Measurements from ENCODE around the gene FGF14. TPM values are rescaled to one million over a fixed set of nuclear protein-coding genes. Genes with fewer than 3 reads are reported as not detected.

FGF14 gene
- total and polyA plus RNA-seq, 2 of the 4 experiments (the other 2 are of a cell fraction): under 0.01 TPM; not detected in 1

GRCh38 chr13:102033857-102034331, 368.0 kb downstream of the FGF14 start:
- Histone ChIP-seq H4K91ac (ENCODE audit: insufficient read depth, low read depth, low read length) (no peak overlapping the region), H2BK120ac (ENCODE audit: low read depth, low read length) (no peak overlapping the region), H3K4ac (ENCODE audit: low read depth, low read length) (no peak overlapping the region), H2BK20ac (ENCODE audit: low read depth, low read length) (no peak overlapping the region), H3K4me1 (ENCODE audit: control insufficient read depth, insufficient read depth, low read length) (no peaks in the 10 kb centered on the region), H4K5ac (ENCODE audit: low read depth, low read length) (no peak overlapping the region), H2AK9ac (replicated peaks; ENCODE audit: low read depth, low read length, poor library complexity) (no peak overlapping the region), H4K8ac (ENCODE audit: low read depth in 2 of 2, low read length in 2 of 2) (no peak overlapping the region), H2AK5ac (ENCODE audit: low read depth, low read length) (no peak overlapping the region), H3K23ac (ENCODE audit: low read depth, low read length) (no peak overlapping the region), H3K9me3 (ENCODE audit: control insufficient read depth, insufficient read depth, low read length) (no peaks in the 10 kb centered on the region), H3K27ac (ENCODE audit: insufficient read depth, low read length) (no peak overlapping the region), H3K56ac (ENCODE audit: extremely low read depth, insufficient read depth, low read length) (no peak overlapping the region), H2BK15ac (ENCODE audit: low read depth, low read length) (no peak overlapping the region), H3K27me3 (ENCODE audit: control insufficient read depth, insufficient read depth, low read length) (no peaks in the 10 kb centered on the region), H3K9ac (ENCODE audit: low read depth, low read length) (no peak overlapping the region), H3K4me3 (ENCODE audit: insufficient read depth, low read depth, low read length) (no peak overlapping the region), H3K9me1 (ENCODE audit: insufficient read depth, low read length) (no peaks in the 10 kb centered on the region), H3K36me3 (ENCODE audit: control insufficient read depth, insufficient read depth, low read length) (no peaks in the 10 kb centered on the region), H3K14ac (replicated peaks; ENCODE audit: low read depth, low read length) (no peak overlapping the region), H3K4me2 (ENCODE audit: low read depth, low read length) (no peak overlapping the region), H4K20me1 (ENCODE audit: insufficient read depth, low read length) (no peaks in the 10 kb centered on the region), H3K79me1 (ENCODE audit: low read depth in 1 of 2, low read length in 2 of 2) (no peaks in the 10 kb centered on the region), H2BK5ac (ENCODE audit: low read depth, low read length, poor library complexity, severe bottlenecking) (no peak overlapping the region), H2AFZ (replicated peaks; ENCODE audit: low read length, poor library complexity) (no peak overlapping the region), H3K18ac (ENCODE audit: low read depth, low read length) (no peak overlapping the region)
- POLR2A ChIA-PET (ENCODE audit: unreplicated experiment): no interaction called here
- ATAC-seq (ENCODE audit: low read depth): no peak
- TF ChIP-seq SMC3 (IDR thresholded peaks at IDR 0.05; ENCODE audit: low read depth, low read length) (no peak), CTCF (conservative IDR thresholded peaks at IDR 0.05; ENCODE audit: low read depth, low read length) (no peak), MAFK (IDR thresholded peaks at IDR 0.05; ENCODE audit: low read depth, low read length) (no peak), FOS (IDR thresholded peaks at IDR 0.05; ENCODE audit: low read depth, low read length) (no peak), MXI1 (IDR thresholded peaks at IDR 0.05; ENCODE audit: borderline replicate concordance, low read depth, low read length) (no peak), RAD21 (IDR thresholded peaks at IDR 0.05; ENCODE audit: low read length) (no peak), POLR2A (IDR thresholded peaks at IDR 0.05; ENCODE audit: low read depth, low read length) (no peak), MAZ (IDR thresholded peaks at IDR 0.05; ENCODE audit: borderline replicate concordance, low read depth, low read length) (no peak), USF2 (IDR thresholded peaks at IDR 0.05; ENCODE audit: low read depth, low read length) (no peak), NFE2L2 (IDR thresholded peaks at IDR 0.05; ENCODE audit: low read depth, low read length) (no peak), ELK1 (IDR thresholded peaks at IDR 0.05; ENCODE audit: borderline replicate concordance, low read depth, low read length) (no peak), BHLHE40 (IDR thresholded peaks at IDR 0.05; ENCODE audit: low read depth, low read length) (no peak), RCOR1 (IDR thresholded peaks at IDR 0.05; ENCODE audit: insufficient replicate concordance, low read length) (no peak), CEBPB (IDR thresholded peaks at IDR 0.05; ENCODE audit: low read depth, low read length) (no peak)
- in situ Hi-C loops (cut with MboI; ENCODE audit: low sequenced_read_pairs) (no loop called here), dilution Hi-C loops (cut with HindIII; ENCODE audit: low sequenced_read_pairs, unreplicated experiment) (no loop called here), intact Hi-C loops (cut with micrococcal nuclease) (no loop called here)
- CTCF ChIA-PET: interaction anchor here (0.6 kb wide), 1 partner anchor 127 kb away, joined by 3 read pairs; no protein-coding TSS in a partner anchor
- DNase-seq: no peak
- WGBS, 2 experiments (ENCODE audit: extremely low coverage in 2 of 2, insufficient read length in 1 of 2): no CpG with 5 or more reads among the region's 5 CpGs
- BruUV-seq (replicated peaks): no TSS peak

Measured in IMR-90 (cell line).